ENCODE results near the gene CFAP221.
A peak's percentile ranks its signal among the peaks of the same experiment; 100 is the strongest.
"Not testable (repeated sequence)": the region's sequence is repeated elsewhere in the genome, so short reads cannot be mapped to it uniquely, and the experiment has no call there.

Gene CFAP221

DNA sequence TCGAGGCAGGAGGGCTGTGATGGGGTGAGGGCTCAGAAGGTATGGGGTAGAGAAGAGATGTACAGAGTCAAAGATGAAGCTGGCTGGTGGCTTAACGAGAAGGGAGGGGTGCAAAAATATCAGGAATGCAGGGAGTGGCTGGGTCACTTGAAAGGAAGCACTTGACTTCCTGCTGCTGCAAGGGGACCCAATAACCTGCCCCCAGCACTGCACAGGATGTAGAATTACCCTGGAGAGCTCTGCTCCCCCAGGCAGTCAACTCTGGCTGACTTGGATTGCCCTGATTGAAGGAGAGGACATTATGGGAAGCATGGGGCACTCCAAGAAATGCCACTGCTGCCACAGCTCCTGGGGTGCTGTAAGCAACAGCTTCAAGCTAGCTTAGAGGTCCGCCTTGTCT is 41.8 kb downstream of the CFAP221 start:
- DNase-seq (ENCODE audit: low read depth in 3 of 3) = no peak

DNA sequence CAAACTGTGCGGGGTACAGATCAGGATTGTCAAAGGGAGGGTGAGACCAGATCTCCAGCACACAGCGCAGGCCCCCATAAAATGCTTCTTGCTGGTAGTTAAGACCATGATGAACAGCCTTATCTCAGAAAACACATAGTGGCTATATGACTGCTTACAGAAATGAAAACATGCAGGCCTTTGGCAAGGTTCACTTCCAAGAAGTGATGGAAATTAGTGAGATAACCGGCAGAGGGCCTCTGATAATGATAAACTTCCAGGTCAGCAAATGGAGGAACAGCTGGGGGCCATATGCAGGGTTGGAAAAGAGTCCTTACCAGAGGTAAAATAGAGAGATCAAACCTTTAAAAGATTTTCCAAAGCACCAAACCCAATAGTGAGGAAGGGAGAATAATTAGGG is 46.6 kb downstream of the CFAP221 start:
- no peak for DNase-seq (ENCODE audit: low read depth in 3 of 3)

DNA sequence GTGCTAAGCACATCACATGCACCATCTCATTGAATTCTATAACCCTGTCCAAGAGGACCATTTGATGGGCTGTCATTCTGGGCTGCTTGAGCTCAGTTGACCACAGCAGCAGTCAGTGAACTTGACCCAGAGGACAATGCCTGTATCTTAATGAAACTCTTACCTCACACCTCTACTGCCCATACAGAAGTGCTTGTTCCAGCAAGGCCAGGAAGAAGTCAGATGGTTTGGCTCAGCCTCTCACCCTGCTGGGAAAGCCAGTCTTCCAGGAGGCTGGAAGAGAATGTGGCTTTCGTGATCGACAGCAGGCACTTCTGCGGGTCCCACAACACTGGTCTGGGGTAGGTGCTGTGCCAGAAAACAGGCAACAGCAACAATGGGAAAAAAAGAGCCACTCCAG is 47.3 kb downstream of the CFAP221 start:
- no peak for DNase-seq (ENCODE audit: low read depth in 3 of 3)

DNA sequence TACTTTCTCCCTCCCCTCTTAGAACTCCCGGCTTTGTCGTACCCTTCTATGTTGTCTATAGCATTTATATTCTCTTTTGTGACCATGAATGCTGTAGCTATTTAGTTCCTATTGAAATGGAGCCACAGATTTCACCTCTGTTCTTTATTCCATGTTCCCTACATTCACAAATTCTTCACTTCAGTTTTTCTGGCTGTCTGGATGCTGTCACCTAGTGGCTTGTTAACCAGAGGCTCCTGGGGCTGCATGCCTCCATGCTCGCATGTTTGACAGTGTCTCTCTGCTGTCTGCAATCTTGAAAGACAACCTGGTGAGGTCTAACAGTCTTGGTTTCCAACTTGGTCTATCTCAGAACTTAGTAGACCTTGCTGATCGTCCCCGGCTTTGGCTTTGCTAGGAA is 48.2 kb downstream of the CFAP221 start:
- DNase-seq (ENCODE audit: low read depth in 3 of 3) = no peak

DNA sequence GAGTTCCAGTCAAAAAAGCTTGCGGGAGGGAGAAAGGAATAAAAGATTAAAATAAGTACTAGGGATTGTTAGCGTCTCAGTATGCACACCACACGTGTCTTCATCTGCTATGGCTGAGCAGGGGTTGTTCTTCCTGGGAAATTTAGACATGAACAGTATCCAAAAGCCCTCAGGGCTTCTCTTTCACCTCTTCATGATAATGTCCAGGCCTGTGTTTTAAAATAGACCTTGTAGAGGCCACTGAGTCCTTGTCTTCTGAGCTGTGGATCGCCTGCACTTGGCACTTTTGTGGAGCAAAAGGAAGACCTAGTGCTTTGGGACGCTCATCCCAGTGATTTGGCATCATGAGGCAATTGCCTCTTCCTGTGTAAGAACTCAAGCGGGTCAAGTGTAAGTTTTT is 52.4 kb downstream of the CFAP221 start:
- no peak for DNase-seq (ENCODE audit: low read depth in 3 of 3)

DNA sequence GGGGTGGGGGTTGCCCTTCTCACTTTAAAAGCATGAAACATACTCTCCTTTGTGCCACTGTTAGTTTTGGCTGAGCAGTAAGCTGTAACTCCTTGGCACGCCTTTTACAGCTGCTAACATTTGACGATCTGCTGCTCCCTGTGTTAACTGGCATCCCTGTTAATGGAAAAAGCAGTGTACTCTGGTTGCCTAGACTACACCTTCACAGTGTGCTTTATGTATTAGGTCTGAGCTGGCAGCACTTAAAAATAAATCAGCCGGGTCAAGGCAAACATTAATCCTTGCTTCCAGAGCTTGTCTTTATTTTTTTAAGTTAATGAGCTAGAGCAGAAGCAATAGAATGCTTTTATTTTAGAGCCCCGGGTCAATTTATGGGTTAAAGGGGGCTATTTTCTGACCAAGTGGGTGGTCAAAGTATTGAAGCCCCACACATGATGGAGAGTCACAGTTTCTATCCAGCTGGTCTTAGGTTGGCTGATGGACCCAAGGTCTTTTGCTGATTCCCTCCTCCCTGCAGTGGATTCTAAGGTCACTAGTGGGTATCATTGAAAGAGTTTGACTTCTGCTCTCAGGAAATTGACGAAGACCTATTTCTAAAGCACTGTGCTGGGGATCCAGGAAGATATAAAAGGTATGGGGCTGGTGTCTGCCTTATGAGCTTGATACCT is 54.5 kb downstream of the CFAP221 start:
- no peak for DNase-seq (ENCODE audit: low read depth in 3 of 3)

DNA sequence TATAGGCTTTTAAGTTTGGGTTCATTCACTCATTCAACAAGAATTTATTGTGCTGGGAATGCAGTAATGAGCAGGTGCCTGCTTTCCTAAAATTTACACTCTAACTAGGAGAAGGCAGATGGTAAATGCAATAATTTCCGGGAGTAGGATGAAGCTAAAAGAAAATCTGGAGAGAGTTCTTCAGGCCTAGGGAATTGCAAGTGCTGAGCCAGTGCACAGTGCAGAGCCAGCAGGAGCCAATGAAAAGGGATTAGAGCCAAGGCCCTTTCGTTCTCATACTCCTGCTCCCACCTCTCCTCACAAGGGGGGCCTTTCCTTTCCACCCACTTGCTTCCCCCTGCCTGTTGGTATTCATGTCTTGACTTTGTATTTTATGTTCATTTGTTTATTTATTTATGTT is 55.1 kb downstream of the CFAP221 start:
- no peak for DNase-seq (ENCODE audit: low read depth in 3 of 3)

DNA sequence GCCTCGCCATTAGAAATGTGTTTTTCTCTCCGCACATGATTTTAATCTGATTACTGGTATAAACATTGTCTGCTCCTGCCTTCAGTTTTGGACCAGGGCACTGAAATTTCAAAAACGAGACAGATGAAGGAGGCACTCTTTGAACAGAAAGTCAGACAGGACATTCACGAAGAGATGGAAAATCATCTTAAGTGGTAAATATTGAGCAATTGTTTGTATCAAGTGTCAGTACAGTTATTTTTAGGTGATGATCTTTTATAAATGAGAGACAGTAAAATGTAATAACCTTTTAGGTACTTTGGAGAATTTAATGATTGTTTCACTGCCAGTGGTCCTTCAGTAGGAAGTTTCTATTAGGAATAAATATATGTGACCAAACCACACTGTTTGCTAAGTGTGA is 60.8 kb downstream of the CFAP221 start:
- DNase-seq (ENCODE audit: low read depth in 3 of 3) = no peak

DNA sequence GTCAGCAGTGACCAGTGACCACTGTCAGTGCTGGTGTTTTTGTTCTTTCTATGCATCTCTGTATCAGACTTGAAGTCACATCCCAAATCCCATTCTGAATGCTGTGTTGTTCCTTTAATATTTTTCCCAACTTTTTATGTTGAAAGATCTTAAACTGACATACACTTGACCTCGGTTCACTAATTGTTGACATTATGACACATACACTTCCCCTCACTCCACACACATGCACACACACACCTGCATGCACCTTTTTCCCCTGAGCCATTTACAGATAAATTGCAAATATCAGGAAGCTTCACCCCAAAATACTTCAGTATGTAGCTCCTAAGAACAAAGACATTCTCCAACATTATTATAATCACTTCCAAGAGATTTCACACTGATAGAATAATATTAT is 62.4 kb downstream of the CFAP221 start:
- no peak for DNase-seq (ENCODE audit: low read depth in 3 of 3)

DNA sequence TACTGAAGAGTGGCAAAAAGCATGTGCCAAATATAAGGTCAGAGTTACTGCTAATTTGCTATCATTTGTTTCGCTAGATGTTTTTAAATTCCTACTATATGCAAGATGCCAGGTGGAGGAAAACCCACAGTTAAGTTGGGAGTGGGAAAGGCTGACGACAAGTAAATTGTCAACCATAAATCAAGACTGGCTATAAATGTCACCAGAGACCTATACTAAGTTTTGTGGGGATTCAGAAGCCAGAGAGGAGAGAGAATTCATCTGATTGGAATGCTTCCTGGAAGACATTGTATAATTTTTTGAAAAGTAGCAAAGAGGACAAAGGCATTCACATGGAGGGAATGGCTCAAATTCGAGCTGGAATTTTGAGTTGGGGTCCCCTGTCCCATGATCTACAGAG is 64.3 kb downstream of the CFAP221 start:
- no peak for DNase-seq (ENCODE audit: low read depth in 3 of 3)

DNA sequence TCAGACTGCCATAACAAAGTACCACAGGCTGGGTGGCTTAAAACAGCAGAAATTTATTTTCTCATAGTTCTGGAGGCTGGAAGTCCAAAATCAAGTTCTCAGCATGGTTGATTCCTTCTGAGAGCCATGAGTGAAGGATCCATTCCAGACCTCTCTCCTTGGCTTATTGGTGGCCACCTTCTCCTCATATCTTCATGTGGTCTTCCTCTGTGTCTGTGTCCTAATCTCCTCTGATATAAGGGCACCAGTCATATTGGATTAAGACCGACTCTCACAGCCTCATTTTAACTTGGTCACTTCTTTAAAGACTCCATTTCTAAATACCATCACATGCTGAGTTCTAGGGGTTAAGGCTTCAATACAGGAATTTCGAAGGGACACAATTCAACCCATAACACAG is 65.1 kb downstream of the CFAP221 start:
- no peak for DNase-seq (ENCODE audit: low read depth in 3 of 3)

DNA sequence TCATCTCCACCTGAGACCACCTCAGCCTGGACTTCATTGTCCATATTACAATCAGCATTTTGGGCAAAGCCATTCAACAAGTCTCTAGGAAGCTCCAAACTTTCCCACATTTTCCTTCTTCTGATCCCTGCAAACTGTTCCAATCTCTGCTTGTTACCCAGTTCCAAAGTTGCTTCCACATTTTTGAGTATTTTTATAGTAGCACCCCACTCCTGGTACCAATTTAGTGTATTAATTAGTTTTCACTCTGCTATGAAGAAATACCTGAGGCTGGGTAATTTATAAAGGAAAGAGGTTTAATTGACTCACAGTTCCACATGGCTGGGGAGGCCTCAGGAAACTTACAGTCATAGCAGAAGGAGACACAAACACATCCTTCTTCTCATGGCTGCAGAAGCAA is 69.9 kb downstream of the CFAP221 start:
- not testable (repeated sequence) for DNase-seq (ENCODE audit: low read depth in 3 of 3)

DNA sequence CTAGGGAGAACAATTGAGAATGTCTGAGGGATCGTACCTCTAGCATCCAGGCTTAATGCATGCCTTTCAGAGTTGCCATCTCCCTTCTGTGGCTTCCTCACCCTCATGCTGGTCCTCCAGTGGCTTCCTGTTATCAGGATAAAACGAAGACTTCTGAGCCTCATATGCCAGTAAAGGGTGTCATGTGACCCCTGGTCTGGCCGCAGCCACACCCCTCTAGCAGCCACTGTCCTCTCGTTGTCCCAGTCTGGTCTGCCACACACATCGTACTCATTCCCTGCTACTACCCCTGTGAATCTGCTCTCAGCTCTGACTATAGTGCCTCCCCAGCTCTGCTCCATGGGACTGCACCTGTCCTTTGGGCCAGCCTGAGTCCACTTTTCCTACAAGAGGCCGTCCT is 72.2 kb downstream of the CFAP221 start:
- DNase-seq (ENCODE audit: low read depth in 3 of 3) = no peak

DNA sequence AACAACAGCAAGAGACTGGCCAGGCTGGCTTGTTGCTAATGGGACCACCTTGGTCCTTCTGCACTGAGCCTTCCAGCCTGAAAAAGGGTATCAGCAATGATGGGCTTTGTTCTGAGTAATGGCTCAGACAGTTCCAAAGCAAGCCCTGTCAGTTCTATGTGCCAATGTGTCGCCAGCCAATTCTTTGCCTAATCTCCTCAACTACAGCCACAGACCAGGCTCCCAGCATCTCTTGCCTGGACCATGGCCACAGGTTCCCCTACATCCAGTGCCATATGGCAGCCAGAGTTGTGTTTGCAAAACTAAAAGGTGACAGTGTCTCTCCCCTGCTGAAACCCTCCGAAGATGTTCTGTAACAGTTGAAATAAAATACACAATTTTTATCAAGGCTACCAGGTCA is 73.2 kb downstream of the CFAP221 start:
- no peak for DNase-seq (ENCODE audit: low read depth in 3 of 3)

DNA sequence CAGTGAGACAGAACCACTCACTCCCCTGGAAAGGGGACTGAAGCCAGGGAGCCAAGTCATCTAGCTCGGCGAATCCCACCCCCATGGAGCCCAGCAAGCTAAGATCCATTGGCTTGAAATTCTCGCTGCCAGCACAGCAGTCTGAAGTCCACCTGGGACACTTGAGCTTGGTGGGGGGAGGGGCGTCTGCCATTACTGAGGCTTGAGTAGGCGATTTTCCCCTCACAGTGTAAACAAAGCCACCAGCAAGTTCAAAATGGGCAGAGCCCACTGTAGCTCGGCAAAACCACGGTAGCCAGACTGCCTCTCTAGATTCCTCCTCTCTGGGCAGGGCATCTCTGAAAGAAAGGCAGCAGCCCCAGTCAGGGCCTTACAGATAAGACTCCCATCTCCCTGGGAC is 74.5 kb downstream of the CFAP221 start:
- not testable (repeated sequence) for DNase-seq (ENCODE audit: low read depth in 3 of 3)

DNA sequence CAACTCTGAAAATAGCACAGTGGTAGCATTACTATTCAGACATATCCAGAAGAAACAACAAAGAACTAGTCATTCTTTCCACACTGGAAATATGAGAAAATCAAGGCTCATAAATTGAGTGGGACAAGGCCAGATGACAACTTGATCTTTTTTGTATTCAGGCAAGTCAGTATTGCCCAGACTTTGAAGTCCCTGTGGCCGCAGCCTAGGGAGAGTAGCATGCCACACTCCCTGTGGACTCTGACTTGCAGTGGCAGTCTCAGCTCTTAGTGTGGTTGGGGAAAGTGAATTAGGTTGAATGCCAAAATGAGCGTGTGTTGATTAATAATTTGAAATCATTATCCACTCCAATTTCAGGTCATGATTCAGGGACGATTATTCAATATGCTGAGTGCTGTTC is 81.0 kb downstream of the CFAP221 start:
- DNase-seq (ENCODE audit: low read depth in 3 of 3) = no peak

DNA sequence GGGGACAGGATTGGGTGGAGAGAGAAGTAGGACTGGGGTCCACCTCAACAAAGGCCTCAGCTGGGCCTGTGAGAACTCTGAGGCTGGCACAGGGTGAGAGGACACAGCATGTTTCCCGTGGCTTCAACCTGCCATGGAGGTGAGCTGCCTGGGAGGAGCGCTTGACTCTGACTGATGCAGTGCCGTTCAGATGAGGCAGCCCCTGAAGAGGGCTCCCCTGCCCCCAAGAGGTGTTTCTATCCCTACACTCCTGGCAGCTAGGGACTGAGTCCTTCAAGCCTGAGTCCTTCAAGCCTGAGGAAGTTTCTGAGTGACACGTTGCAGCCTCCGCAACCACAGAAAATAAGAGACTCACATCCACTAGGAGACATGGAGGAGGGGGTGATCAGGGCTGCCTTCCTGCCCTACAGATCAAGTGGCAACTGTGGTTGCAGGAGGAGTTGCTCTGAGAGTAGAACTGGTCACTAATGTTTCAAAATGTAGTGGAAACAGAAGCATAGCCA is 85.1 kb downstream of the CFAP221 start:
- no peak for DNase-seq (ENCODE audit: low read depth in 3 of 3)

DNA sequence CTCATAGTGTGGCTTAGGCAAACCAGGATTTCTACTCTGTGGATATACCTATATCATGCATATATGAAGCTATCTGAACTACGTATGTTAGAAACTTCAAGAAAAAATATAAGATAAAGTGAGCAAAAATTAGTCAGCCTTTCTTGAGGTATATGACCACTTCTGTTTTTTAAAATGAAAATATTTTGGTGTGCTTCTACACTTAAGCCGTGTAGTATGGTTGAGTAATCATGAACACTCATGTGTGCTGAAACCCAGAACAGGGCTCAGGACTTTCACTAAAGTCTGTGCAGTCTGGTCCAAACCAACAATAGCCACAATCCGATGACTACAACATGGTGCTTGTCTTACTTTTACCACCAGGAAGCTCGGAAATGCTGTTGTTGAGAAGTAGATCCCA is 85.9 kb downstream of the CFAP221 start:
- DNase-seq (ENCODE audit: low read depth in 3 of 3) = no peak

DNA sequence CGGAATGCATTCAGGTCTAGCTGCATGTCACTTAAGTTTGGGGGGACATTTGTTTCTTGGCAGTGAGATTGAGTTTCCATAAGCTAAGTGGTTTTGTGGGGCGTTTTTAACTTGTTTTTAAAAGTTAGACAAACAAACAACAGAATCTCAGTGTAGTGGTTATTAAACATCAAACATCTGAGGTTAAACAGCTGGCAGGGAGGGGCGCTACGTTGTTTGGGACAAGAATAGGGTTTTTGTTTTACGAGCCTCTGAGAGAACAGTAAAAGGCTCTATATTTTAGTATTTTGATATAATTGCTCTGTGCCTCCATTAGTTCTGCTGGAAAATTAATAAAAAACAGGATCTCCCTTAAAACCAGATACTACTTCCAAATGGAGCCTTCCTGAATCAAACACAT is 93.1 kb downstream of the CFAP221 start:
- DNase-seq (ENCODE audit: low read depth in 3 of 3) = no peak

DNA sequence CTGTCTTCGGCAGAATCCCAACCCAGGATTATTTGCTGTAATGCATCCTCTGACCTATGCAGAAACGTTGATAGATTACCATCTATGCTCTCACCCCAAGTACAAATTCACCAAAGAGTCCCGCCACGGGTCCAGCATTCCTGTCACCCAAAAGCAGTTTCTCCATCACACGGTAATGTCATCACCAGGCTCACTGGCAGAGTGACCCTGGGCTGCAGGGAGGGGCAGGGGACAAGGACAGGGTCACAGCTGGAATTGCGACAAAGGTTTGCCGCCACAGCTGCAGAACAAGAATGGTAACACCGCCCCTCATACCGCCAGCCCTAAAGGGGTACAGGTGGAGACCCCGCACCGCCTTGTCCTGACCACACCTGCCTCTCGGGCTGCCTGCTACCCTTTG is 94.0 kb downstream of the CFAP221 start:
- no peak for DNase-seq (ENCODE audit: low read depth in 3 of 3)

DNA sequence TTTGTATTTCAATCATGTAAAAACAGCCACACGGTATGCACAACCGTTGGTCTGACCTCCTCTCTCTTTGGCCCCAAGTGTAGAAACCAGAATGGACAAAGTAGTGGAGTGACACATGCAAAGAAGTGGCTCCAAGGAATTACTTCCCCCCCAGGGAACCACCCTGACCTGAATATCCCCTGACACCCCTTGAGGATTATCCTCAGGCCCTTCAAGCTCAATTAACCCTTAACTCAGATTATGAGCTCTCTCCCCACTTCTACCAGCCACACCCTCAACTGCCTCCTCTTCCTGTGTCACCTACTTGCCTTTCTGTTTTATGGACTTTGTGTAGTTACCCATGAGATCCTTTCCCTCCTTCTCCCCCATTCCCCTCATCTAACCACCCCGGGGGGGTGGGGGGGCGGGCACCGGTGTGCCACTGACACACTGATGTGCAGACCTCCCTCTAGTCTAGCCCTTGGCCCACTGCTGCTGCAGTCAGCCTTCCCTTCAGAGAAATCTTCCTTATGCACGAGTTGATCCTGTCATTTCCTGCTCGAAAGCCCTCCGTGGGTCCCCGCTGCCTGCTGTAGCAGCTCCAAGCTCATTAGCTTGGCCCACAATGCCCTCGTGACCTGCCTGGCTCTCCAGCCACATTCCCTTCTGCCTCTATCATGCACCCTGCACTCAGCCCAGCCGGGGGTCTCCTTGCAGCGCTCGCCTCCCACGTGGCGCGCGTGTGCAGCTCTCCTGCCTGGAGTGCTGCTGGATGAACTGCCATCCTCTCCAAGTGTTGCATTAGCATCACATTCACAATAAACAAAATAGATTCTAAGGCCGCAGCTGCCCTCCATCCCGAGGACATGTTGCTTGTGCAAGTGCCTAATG is 94.7 kb downstream of the CFAP221 start:
- no peak for DNase-seq (ENCODE audit: low read depth in 3 of 3)

DNA sequence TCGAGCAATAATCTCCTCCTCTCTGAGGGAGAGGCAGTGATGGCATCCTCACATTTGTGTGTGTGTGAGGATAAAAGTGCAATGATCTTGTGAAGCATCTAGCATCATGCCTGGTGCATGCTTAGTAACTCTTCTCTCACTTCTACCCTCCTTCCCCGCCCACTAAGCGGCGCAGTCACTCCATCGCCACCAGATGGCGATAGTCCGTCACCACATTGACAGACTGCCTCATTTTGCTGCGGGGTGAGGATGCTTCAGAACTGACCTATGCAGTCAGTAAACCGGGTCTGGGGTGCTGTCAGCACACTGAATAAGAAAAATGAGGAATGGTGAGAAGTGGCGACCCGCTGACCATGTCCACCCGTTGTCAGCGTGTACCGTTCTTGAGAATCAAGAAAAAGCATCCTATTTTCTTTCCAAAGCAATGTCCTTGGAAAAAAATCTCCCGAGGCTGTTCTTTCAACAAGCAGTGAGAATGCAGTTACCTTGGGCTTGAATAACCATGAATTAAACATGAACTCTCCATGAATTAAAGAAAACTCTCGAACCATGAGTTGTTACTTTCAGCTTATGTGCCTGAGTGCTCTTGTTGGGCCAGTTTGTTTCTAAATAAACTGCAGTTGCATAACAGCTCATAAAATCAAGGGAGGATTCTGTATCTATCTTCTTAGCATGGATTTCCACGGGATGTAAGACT is 97.5 kb downstream of the CFAP221 start:
- DNase-seq (ENCODE audit: low read depth in 3 of 3) = peak; percentile 54 to 60 (median 57)

DNA sequence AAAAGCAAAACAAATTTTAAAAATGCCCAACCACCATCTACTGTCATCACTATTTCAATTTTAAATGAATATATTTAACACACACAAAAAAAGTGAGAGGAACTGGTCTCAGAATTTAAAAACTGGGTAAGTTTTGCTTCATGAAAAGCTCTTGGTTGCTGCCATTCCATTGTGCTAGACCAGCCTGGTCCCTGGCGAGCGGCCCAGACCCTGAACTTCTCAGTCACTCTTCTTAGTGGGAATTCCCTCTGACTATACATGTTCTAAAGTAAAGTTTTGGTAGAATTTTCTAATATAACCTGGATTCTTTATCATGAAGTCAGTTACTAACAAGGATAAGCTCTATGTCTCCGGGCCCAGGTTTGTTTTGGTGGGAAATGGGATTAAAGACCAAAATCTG is 99.9 kb downstream of the CFAP221 start:
- no peak for DNase-seq (ENCODE audit: low read depth in 3 of 3)

Measured in stimulated activated CD4-positive, alpha-beta T cell treated with anti-CD3 and anti-CD28 coated beads, TNF-alpha, amount 100 ng/mL, for 4 hours (primary cell).